ENCODE data around the gene FBN2.

FBN2 gene

GRCh38 chr5:128538000-128538249, at the start of gene FBN2:
TSS of gene FBN2 (minus strand) at chr5:128538245. CDS start at chr5:128537603, 642 bp downstream.
- no peak for DNase-seq

DNA sequence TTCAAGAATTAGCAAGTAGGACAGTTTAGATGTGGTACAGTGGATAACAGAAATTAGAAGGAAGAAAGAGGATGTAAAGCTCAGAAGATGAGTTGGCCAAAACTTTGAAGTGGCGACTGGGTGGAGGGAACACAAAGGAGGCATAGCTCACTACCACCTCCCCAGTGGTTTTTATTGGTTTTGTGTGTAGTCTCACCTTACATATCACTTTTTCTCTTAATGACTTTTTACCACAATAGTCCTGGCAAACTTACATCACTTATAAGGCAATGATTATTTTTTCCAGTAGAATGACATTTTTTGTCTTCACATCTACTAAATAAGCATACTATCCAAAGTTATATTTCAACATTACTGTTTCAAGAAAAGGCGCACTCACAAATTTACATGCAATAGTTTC, 49.2 kb upstream of the FBN2 start:
- no peak for DNase-seq

DNA sequence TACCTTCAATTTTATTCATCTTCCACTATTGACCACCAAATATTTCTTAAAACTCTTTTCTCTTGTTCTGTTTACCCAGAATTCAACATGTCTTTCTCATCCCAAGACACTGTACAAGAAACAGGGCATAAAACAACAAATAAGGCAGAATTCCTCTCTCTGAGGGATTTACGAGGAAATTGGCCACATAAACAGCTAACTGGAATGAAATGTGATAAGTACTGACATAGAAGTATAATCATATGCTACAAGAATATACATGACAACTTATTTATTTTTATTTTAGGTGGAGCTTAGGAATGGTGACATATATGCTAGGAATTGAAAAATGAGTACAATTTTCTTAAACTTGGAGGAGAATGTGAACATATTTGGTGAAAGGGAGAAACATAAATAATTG, 48.8 kb upstream of the FBN2 start:
- no peak for DNase-seq

- no peak for DNase-seq
Measured at GRCh38 chr5:128579639-128580038, 41.6 kb upstream of the FBN2 start.

- no peak for DNase-seq
Measured at GRCh38 chr5:128579093-128579492, 41.0 kb upstream of the FBN2 start.

DNA sequence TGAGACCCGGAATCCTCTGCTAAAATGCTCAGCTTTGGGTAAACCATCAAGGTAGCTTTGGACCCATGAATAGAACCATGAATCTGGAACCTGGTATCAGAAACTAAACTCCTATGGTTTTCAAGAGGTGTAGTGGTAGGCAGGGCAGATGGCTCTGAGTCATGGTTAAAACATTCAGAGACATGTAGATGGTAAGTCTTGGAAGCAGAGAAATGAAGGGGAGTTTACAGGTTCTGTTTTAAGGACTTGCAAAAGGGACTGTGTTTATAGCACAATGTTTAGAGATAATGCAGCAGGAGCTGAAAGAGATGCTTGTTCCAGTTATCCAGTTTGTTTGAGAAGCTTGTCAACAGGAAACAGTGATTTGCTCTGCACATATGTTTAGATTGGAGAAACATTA, 36.0 kb upstream of the FBN2 start:
- no peak for DNase-seq

DNA sequence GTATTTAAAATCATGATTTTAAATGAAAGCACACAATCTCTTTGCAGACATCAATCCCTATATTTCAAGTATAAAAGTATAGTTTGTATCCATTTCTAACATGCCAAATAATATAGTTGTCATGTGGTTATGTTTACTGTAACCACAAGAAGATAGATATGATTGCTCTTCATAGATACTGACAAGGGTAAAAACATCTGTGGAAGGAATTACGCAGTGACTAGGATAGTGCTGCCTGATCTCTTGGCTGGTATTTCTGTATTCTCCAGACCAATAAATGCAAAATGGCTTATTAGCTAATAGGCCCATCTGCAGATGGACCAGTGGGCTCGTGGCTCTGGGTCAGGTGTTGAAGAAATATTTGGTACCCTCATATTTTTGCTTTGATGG, 34.9 kb upstream of the FBN2 start:
- no peak for DNase-seq

DNA sequence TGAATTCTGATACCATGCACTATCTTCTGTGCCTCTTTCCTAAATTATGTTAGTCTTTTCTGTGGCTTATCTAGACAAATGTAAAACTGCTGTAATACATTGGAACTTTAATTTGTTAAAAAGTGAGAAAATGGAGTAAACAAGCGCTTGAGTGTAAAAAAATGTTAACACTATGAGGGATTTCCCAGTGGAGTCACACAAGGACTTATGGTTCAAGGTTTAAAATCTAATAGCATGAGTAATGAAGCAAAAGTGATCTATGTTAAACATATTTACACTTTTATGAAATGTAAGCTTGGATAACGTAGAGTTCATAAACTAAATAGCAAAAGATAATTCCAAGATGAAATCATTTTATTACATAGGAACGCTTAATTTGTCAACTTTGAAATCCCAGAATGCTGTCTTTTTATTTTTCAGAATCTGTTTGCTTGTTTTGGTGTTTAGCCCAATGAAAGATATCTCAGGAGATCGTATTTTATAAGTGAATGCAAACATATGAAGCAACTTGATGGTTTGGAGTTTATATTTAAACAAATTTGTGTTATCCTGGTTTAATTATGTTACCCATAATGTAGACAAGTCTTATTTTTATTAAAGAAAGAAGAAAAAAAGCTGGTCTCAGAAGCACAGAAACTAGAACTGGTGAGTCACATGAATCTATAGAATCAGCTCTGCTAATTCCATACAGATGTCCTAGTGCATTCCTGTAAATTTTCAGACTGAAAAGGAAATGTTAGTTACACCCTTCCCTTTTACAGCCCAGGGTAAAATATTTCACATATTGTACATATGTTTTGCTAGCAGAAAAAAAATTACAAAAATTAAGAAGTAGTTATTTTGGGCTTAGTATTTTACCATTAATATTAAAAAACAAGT, 34.2 kb upstream of the FBN2 start:
- peak; percentile 58 for DNase-seq

- DNase-seq: no peak
Measured at GRCh38 chr5:128566178-128566577, 28.1 kb upstream of the FBN2 start.

DNA sequence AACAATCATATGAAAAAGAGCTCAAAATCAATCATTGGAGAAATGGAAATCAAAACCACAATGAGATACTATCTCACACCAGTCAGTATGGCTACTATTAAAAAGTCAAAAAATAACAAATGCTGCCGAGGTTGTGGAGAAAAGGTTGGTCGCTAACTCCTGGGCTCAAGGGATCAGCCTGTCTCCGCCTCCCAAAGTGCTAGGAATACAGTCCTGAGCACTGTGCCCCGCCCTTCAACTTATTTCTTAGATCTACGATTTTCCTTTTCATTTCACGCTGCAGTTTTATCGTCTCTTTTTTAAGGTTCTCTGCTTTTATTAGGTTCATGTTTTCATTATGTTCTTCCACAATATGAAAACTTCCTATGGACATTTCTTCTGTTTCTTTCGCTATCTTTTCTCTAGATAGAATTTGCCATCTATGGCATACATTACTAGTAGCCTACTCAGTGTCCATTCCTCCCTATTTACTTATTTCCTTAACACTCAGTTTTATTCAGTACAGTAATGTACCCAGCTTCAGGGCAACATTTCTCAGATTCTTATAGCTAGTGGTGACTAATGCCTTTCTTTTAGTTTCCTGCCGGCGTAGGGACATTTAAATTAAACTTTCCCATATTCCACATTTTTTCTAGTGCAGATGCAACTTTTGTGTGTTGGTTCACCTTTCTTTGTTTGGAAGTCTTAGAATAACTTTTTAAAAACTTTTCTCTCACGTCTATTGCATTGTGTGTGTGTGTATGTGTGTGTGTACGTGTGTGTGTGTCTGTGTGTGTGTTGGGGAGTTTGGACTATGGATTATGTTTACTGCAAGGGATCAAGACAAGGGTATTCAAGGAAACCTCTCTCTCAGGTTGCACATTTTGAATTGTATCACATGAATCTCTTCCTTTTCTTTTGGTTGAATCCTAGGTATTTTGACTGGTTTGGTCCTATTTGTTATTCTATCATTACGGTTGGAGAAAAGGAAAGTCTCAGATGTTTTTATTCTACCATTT, 21.6 kb upstream of the FBN2 start:
- DNase-seq: peak; percentile 42

DNA sequence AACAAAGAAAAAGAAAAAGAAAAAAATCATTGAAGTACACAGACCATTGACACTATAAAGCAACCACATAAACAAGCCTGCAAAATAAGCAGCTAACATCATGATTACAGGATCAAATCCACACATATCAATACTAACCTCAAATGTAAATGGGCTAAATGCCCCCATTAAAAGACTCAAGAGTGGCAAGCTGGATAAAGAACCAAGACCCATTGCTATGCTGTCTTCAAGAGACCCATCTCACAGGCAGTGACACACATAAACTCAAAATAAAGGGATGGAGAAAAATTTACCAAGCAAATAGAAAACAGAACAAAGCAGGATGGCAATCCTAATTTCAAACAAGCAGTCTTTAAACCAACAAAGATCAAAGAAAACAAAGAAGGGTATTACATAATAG, 15.7 kb upstream of the FBN2 start:
- DNase-seq: no peak

DNA sequence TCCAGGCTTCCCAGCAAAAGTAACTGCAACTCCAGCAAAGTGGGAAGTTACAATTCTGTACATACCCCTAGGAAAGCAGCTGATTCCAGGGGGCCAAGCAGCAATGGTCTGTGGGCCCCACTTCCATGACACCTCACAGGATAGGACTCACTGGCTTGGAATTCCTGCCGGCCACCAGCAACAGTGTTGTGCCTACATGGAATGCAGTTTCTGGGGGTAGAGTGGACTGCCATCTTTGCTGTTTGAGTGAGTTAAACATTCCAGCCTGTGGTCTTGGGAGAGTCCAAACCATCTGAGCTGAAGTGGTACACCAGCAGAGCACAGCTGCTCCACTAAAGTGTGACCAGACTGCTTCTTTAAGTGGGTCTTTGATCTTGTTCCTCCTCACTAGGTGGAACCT, 13.4 kb upstream of the FBN2 start:
- DNase-seq: no peak

DNA sequence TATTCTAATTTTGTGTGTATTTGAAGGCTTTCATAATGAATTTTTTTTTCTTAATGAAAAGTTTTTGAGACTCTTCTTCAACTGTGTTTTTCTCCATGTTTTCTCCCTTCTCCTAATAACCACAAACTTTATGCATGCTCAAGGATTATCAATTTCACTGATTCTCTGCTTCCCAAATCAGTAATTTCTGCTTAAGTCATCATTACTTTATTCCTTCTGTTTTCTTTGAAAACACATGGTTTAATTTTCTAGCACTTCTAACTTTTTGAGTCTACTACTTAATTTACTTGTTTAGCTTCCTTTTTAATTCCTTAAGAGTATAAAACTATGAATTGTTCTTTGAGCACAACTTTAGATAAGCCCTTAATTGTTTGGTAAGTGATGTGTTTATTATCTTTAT, 11.5 kb upstream of the FBN2 start:
- DNase-seq: no peak

GRCh38 chr5:128546658-128547281, 8.7 kb upstream of the FBN2 start:
- DNase-seq: no peak

- no peak for DNase-seq
Measured at GRCh38 chr5:128541385-128541784, 3.3 kb upstream of the FBN2 start.

DNA sequence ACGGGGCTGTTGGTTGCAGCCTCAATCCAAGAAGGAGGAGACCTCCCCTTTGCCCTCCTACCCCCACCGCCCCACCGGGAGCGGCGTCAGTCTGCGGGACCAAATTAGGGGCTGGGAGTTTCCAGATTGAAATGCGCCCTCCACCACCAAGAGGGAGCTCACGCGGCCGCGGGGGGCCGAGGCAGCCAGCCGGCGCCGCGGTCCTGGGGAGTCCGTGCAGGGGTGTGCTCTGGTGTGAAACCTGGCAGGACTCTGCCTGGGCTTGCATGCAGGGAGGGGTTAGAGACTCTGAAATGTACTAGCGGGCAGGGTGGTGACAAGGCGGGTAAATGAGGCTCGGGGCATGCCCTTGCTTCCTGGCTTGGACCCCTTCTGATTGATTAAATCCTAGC, 989 bp upstream of the FBN2 start:
- DNase-seq: no peak

GRCh38 chr5:128538250-128539037, 399 bp upstream of the FBN2 start:
- DNase-seq: peak; percentile 97

GRCh38 chr5:128537221-128537999, 635 bp downstream of the FBN2 start:
- peak; percentile 38 for DNase-seq

DNA sequence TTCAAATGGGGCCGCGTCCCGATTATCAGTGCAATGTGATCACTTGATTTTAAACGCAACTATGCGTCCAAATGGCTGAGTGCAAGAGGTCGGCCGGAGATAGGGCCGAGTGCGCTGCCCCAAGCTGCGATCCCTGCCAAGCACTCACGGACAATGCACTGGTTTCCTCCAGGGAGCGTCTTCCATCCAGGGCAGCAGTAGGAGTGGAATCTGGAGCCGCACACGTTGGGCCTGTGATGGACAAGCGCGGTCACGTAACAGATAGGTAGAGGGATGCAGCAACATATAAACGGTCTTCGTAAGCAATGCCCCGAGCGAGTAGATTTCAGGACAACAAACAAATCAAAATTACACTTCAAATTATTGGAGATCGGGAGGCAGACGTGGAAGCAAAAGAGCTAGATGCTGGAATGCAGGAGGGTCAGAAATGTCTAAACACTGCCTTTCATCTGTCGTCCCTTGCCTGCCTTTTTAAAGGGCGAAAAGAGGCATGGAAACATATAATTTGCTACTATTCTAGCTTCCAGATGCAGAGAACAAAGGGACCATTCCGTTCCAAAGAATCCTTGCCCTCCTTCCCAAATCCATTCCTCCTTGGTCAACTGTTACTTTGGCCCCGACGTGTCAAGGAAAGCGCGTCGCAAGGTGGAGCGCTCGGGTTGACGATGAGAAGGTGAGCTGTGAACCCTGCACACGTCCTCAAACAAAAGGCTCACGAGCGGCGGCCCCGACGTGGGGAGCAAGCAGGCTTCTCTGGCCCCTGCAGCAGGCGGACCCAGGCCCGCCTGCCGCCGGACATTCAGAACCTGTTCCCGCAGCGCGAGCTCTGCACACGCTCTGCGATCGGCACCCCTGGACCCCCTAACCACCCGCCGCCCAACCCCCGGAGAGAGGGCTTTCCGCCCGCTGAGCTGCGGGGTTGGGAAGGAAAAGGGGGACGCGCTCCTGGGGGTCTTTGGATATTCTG, 1.5 kb downstream of the FBN2 start:
- no peak for DNase-seq

DNA sequence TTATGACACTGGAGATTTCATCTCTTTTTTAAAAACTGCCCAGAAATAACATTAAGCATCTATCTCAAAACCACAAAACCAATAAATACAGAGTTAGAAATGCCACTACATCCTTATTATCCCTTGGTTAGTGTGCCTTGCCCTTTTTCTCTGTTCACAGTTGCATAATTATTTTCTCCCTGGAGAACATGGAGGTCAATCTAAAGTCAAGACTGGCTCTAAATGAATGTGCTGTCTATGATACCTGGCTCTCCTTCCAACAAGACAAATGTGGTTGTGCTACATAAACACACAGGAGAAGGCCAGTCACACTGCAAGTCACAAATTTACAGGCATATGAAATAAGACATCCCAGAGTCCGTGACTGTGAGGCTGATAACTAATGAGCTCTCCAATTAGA, 2.8 kb downstream of the FBN2 start:
- DNase-seq: no peak

GRCh38 chr5:128534726-128535125, 3.3 kb downstream of the FBN2 start:
- DNase-seq: peak; percentile 42

Data from amniotic stem cell (primary cell).